Loucy (cell line): ENCODE measurements around the gene HS3ST4.

ENCODE experiments used
- H2AFZ ChIP-seq: fragments of 200-600 bp; sonication (generic); 2 replicates; pipeline ENCODE4 v1.6.0; 2016; ENCODE audit warnings: antibody characterized with exemption, mild to moderate bottlenecking, low read length, moderate library complexity
- H3F3A ChIP-seq: fragments of 200-600 bp; 2 replicates; pipeline ENCODE4 v1.6.0; 2016; ENCODE audit warnings: antibody characterized with exemption, low read depth, mild to moderate bottlenecking
- H3K27me3 ChIP-seq: fragments of 200-600 bp; sonication (generic); 2 replicates; pipeline ENCODE4 v1.6.1; 2014; ENCODE audit warnings: low read length, mild to moderate bottlenecking; ENCODE audit not compliant: insufficient read depth, poor library complexity, severe bottlenecking
- H3K36me3 ChIP-seq: fragments of 200-600 bp; sonication (generic); 2 replicates; pipeline ENCODE4 v1.6.1; 2016; ENCODE audit warnings: low read length; ENCODE audit not compliant: insufficient read depth
- H3K4me1 ChIP-seq: fragments of 200-600 bp; sonication (generic); 2 replicates; pipeline ENCODE4 v1.5.1; 2014; ENCODE audit warnings: low read length, mild to moderate bottlenecking; ENCODE audit not compliant: insufficient read depth, poor library complexity, severe bottlenecking
- H3K4me2 ChIP-seq: fragments of 200-600 bp; sonication (generic); 2 replicates; pipeline ENCODE4 v1.6.0; 2014; ENCODE audit warnings: antibody characterized with exemption, low read length, low read depth, mild to moderate bottlenecking; ENCODE audit not compliant: poor library complexity, severe bottlenecking
- H3K4me3 ChIP-seq: fragments of 200-600 bp; sonication (generic); 2 replicates; pipeline ENCODE4 v1.5.1; 2014; ENCODE audit warnings: low read length, mild to moderate bottlenecking, mixed read lengths; ENCODE audit not compliant: poor library complexity, severe bottlenecking
- H3K79me2 ChIP-seq: fragments of 200-600 bp; sonication (generic); 2 replicates; pipeline ENCODE4 v1.6.1; 2014; ENCODE audit warnings: low read length; ENCODE audit not compliant: insufficient read depth
- H3K9ac ChIP-seq: fragments of 200-600 bp; sonication (generic); 2 replicates; pipeline ENCODE4 v1.6.0; 2014; ENCODE audit warnings: mild to moderate bottlenecking, low read depth, low read length, moderate library complexity; ENCODE audit not compliant: poor library complexity, severe bottlenecking
- H3K9me2 ChIP-seq: fragments of 200-600 bp; sonication (generic); replicated peaks from 2 replicates; pipeline ENCODE4 v1.6.1; 2016; ENCODE audit warnings: low read depth, low read length, mixed read lengths
- H3K9me3 ChIP-seq: fragments of 200-600 bp; sonication (generic); 2 replicates; pipeline ENCODE4 v1.6.1; 2014; ENCODE audit warnings: mild to moderate bottlenecking, antibody characterized with exemption, low read length, low read depth; ENCODE audit not compliant: insufficient read depth
- H4K20me1 ChIP-seq: fragments of 200-600 bp; sonication (generic); 2 replicates; pipeline ENCODE4 v1.6.0; 2014; ENCODE audit warnings: antibody characterized with exemption, low read length, mild to moderate bottlenecking; ENCODE audit not compliant: insufficient read depth, poor library complexity, severe bottlenecking
- EZH2phosphoT487 ChIP-seq: fragments of 200-600 bp; IDR thresholded peaks from 2 replicates; pipeline ENCODE4 v1.6.1; 2018; ENCODE audit warnings: antibody characterized with exemption, mild to moderate bottlenecking, moderate library complexity, borderline replicate concordance
- TF ChIP-seq, protein P1 (sequence below): fragments of 200-600 bp; sonication (generic); conservative IDR thresholded peaks from 2 replicates; pipeline ENCODE4 v1.5.1; 2014; ENCODE audit warnings: mild to moderate bottlenecking, antibody characterized with exemption, low read length

HS3ST4 gene

DNA sequence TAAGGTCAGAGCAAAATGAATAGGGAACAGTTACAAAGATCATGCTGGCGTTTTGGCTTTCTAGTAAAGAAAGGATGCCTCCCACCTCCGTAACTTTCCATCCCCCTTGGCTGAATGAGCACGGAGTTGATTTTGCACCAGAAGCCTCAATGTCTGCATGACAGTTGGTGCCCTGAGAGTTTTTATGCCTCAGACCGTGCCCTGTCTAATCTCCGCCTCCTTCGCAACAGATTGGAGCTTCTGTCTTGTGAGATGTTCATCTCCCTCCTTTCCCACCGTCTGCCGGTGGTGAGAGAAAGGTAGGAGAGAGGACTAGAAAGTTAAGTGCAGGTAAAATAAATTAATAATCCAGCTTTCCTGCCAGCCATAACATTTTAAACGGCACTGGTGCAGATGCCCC is 1.9 kb downstream of the HS3ST4 start:
- H3K4me2 ChIP-seq, result no peak overlapping the region
- no peaks in the 10 kb centered on the region for H3K4me1 ChIP-seq
- TF ChIP-seq, protein P1, sequence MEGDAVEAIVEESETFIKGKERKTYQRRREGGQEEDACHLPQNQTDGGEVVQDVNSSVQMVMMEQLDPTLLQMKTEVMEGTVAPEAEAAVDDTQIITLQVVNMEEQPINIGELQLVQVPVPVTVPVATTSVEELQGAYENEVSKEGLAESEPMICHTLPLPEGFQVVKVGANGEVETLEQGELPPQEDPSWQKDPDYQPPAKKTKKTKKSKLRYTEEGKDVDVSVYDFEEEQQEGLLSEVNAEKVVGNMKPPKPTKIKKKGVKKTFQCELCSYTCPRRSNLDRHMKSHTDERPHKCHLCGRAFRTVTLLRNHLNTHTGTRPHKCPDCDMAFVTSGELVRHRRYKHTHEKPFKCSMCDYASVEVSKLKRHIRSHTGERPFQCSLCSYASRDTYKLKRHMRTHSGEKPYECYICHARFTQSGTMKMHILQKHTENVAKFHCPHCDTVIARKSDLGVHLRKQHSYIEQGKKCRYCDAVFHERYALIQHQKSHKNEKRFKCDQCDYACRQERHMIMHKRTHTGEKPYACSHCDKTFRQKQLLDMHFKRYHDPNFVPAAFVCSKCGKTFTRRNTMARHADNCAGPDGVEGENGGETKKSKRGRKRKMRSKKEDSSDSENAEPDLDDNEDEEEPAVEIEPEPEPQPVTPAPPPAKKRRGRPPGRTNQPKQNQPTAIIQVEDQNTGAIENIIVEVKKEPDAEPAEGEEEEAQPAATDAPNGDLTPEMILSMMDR, result no peak
- TF ChIP-seq EZH2phosphoT487, result no peak

DNA sequence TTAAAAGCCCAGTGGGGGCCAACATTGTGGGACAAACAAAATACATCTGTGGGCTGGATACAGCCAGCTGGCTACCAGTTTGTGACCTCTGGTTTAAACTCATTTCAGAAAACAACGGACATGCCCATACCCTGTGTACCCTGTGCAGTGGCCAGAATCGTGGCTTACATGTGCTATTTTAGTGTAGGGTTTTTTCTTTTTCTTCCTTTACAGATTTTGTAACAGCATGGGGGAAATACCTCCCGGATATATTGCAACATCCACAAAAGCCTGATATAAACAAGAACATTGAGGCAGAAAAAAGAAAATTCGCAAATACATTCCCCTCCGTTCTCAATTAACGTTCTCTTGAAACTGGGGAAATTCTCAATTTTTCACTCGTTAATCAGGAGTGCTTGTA is 7.3 kb downstream of the HS3ST4 start:
- Histone ChIP-seq H3K79me2 (no peaks in the 10 kb centered on the region), H4K20me1 (no peaks in the 10 kb centered on the region), H3K4me2 (no peak overlapping the region), H3K4me1 (no peaks in the 10 kb centered on the region), H3F3A (no peaks in the 10 kb centered on the region), H3K9ac (no peak overlapping the region), H3K9me3 (no peaks in the 10 kb centered on the region), H2AFZ (no peak overlapping the region), H3K36me3 (no peaks in the 10 kb centered on the region), H3K9me2 (no peaks in the 10 kb centered on the region), H3K4me3 (no peak overlapping the region), H3K27me3 (no peaks in the 10 kb centered on the region)
- no peak for TF ChIP-seq EZH2phosphoT487
- TF ChIP-seq, protein P1, result no peak

More for the DNA sequence above, 1.9 kb downstream of the HS3ST4 start:
- H3K36me3 ChIP-seq, result no peaks in the 10 kb centered on the region
- no peak overlapping the region for H3K9ac ChIP-seq
- H2AFZ ChIP-seq, result no peak overlapping the region
- H3K27me3 ChIP-seq, result no peaks in the 10 kb centered on the region
- H4K20me1 ChIP-seq, result no peaks in the 10 kb centered on the region
- no peak overlapping the region for H3K4me3 ChIP-seq
- H3K79me2 ChIP-seq, result no peaks in the 10 kb centered on the region
- H3F3A ChIP-seq, result no peaks in the 10 kb centered on the region
- no peaks in the 10 kb centered on the region for H3K9me2 ChIP-seq
- H3K9me3 ChIP-seq, result no peaks in the 10 kb centered on the region

DNA sequence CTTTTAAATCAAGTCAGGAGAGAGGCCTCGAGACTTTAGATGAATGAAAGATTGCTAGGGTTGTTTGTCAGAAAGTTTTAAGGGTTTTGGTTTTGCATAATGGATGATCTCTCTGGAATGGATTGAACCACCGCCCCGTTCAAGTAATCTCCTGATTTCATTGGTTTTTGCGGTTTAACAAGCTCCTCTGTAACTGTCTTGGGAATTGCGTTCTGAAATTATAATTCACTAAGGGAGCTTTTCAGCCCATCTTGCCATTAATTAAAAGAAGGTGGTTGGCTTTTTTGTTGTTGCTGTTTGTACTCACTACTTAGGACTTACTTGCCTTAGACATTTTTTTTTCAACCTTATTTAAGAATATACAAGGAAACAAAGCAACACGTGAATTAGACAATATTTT is 8.8 kb downstream of the HS3ST4 start:
- Histone ChIP-seq H3K9ac (no peak overlapping the region), H3K4me2 (no peak overlapping the region), H3K36me3 (no peaks in the 10 kb centered on the region), H3K27me3 (no peaks in the 10 kb centered on the region), H3K4me3 (no peak overlapping the region), H4K20me1 (no peaks in the 10 kb centered on the region), H3K4me1 (no peaks in the 10 kb centered on the region), H2AFZ (no peak overlapping the region), H3K79me2 (no peaks in the 10 kb centered on the region), H3F3A (no peaks in the 10 kb centered on the region), H3K9me2 (no peaks in the 10 kb centered on the region), H3K9me3 (no peaks in the 10 kb centered on the region)
- TF ChIP-seq, protein P1, result no peak
- TF ChIP-seq EZH2phosphoT487, result no peak
